GM23338 (cell line): ENCODE data around the gene RNF34. TPM values are rescaled to one million over a fixed set of nuclear protein-coding genes. Genes with fewer than 3 reads are reported as not detected.

Experiments used
- ATAC-seq: fragments of 200-7000 bp; cut with Tn5 transposase; 3 replicates; pipeline ENCODE4 v1.9.1; 2020
- DNase-seq: peaks from one replicate; pipeline ENCODE4 v3.0.0-alpha.2; 2015; ENCODE audit warnings: low spot score
- H2AFZ ChIP-seq: fragments of 200-600 bp; sonication (generic); 2 replicates; pipeline ENCODE4 v1.8.0; 2016; ENCODE audit warnings: antibody characterized with exemption, mild to moderate bottlenecking, moderate library complexity
- H3F3A ChIP-seq: fragments of 200-600 bp; sonication (generic); replicated peaks from 2 replicates; pipeline ENCODE4 v1.8.0; 2017; ENCODE audit warnings: antibody characterized with exemption, mixed run types, low read depth
- H3K27ac ChIP-seq: fragments of 200-600 bp; sonication (generic); 2 replicates; pipeline ENCODE4 v1.6.1; 2016; ENCODE audit warnings: low read depth
- H3K27me3 ChIP-seq: fragments of 200-600 bp; sonication (generic); 2 replicates; pipeline ENCODE4 v1.8.0; 2016; ENCODE audit warnings: mild to moderate bottlenecking, mixed run types, moderate library complexity; ENCODE audit not compliant: insufficient read depth
- H3K36me3 ChIP-seq: fragments of 200-600 bp; sonication (generic); 2 replicates; pipeline ENCODE4 v1.8.0; 2016; ENCODE audit warnings: mild to moderate bottlenecking; ENCODE audit not compliant: insufficient read depth
- H3K4me1 ChIP-seq: fragments of 200-600 bp; sonication (generic); 2 replicates; pipeline ENCODE4 v1.8.0; 2016; ENCODE audit warnings: mild to moderate bottlenecking, moderate library complexity; ENCODE audit not compliant: insufficient read depth
- H3K4me2 ChIP-seq: fragments of 200-600 bp; sonication (generic); 2 replicates; pipeline ENCODE4 v1.7.1; 2017; ENCODE audit warnings: mixed run types
- H3K4me3 ChIP-seq: fragments of 200-600 bp; sonication (generic); 2 replicates; pipeline ENCODE4 v1.6.1; 2016; ENCODE audit warnings: mixed run types
- H3K79me2 ChIP-seq: fragments of 200-600 bp; sonication (generic); replicated peaks from 2 replicates; pipeline ENCODE4 v1.8.0; 2017; ENCODE audit warnings: mild to moderate bottlenecking; ENCODE audit not compliant: insufficient read depth
- H3K9me2 ChIP-seq: fragments of 200-600 bp; sonication (generic); 2 replicates; pipeline ENCODE4 v1.8.0; 2017; ENCODE audit not compliant: insufficient read depth
- H4K20me1 ChIP-seq: fragments of 200-600 bp; sonication (generic); replicated peaks from 2 replicates; pipeline ENCODE4 v1.8.0; 2017; ENCODE audit warnings: mild to moderate bottlenecking; ENCODE audit not compliant: insufficient read depth
- H3K27ac Mint-ChIP-seq: 2 replicates; pipeline ENCODE4 v1.8.0; 2020; ENCODE audit warnings: inconsistent platforms, mild to moderate bottlenecking, moderate library complexity, mixed read lengths
- H3K27me3 Mint-ChIP-seq: 3 replicates; pipeline ENCODE4 v1.8.0; 2022; ENCODE audit warnings: low read depth, mild to moderate bottlenecking, moderate library complexity, mixed read lengths, inconsistent platforms; ENCODE audit not compliant: insufficient read depth, poor library complexity
- H3K36me3 Mint-ChIP-seq: 3 replicates; pipeline ENCODE4 v1.8.0; 2021; ENCODE audit warnings: low read depth, mild to moderate bottlenecking, inconsistent platforms, moderate library complexity, mixed read lengths
- H3K4me1 Mint-ChIP-seq: 3 replicates; pipeline ENCODE4 v1.8.0; 2020; ENCODE audit warnings: mild to moderate bottlenecking, inconsistent platforms, mixed read lengths
- H3K4me3 Mint-ChIP-seq: 3 replicates; pipeline ENCODE4 v1.8.0; 2021; ENCODE audit warnings: moderate library complexity, mild to moderate bottlenecking, inconsistent platforms, mixed read lengths
- H3K9me3 Mint-ChIP-seq: 3 replicates; pipeline ENCODE4 v1.8.0; 2020; ENCODE audit warnings: moderate library complexity, mild to moderate bottlenecking, inconsistent platforms, mixed read lengths
- CREB1 ChIP-seq: fragments of 250-450 bp; sonication (Bioruptor Pico); IDR thresholded peaks from 2 replicates; pipeline ENCODE4 v1.5.0; 2020; ENCODE audit warnings: low read depth, mild to moderate bottlenecking, moderate library complexity
- CTCF ChIP-seq, 2 experiments: fragments of 200-600 bp in 1 of 2; sonication (generic) in 1 of 2; conservative IDR thresholded peaks; 2 replicates each; pipeline versions ENCODE4 v1.5.1 to v1.6.1; 2016 to 2017; ENCODE audit warnings: antibody characterized with exemption in 2 of 2, low read depth in 2 of 2, mild to moderate bottlenecking in 2 of 2, moderate library complexity in 1 of 2
- EZH2 ChIP-seq: fragments of 200-600 bp; sonication (generic); IDR thresholded peaks from one replicate; pipeline ENCODE4 v1.8.0; 2017; ENCODE audit warnings: antibody characterized with exemption, mild to moderate bottlenecking, low read depth; ENCODE audit not compliant: unreplicated experiment
- EZH2phosphoT487 ChIP-seq: fragments of 200-600 bp; sonication (generic); IDR thresholded peaks from one replicate; pipeline ENCODE4 v1.8.1; 2018; ENCODE audit warnings: antibody characterized with exemption; ENCODE audit not compliant: unreplicated experiment
- JUNB ChIP-seq: IDR thresholded peaks from one replicate; pipeline ENCODE4 v1.6.1; 2016; ENCODE audit warnings: antibody characterized with exemption; ENCODE audit not compliant: unreplicated experiment
- NANOG ChIP-seq: IDR thresholded peaks from 2 replicates; pipeline ENCODE4 v1.6.1; 2016; ENCODE audit warnings: antibody characterized with exemption, borderline replicate concordance
- REST ChIP-seq: IDR thresholded peaks from one replicate; pipeline ENCODE4 v1.6.1; 2018; ENCODE audit warnings: antibody characterized with exemption; ENCODE audit not compliant: unreplicated experiment
- STAT1 ChIP-seq: IDR thresholded peaks from one replicate; pipeline ENCODE4 v1.6.1; 2016; ENCODE audit warnings: antibody characterized with exemption; ENCODE audit not compliant: unreplicated experiment
- ZNF114 ChIP-seq: fragments of 250-450 bp; sonication (Bioruptor Pico); IDR thresholded peaks from 2 replicates; pipeline ENCODE4 v1.5.0; 2020; ENCODE audit warnings: mild to moderate bottlenecking, moderate library complexity
- ZNF331 ChIP-seq: fragments of 250-450 bp; sonication (Bioruptor Pico); IDR thresholded peaks from 2 replicates; pipeline ENCODE4 v1.5.0; 2020; ENCODE audit warnings: low read depth, mild to moderate bottlenecking, moderate library complexity
- ZNF462 ChIP-seq: fragments of 250-450 bp; sonication (Bioruptor Pico); IDR thresholded peaks from 2 replicates; pipeline ENCODE4 v1.5.0; 2020; ENCODE audit warnings: mild to moderate bottlenecking, moderate library complexity
- polyA plus RNA-seq: library from polyadenylated mRNA; unstranded; fragments of >200 nt; fragmentation: Nextera tagmentation; extraction: Ambion mirVana; gene quantifications from 2 replicates; pipeline ENCODE4 v1.2.1, GENCODE V29; 2016
- total RNA-seq: library from RNA; depleted of rRNA; stranded (reverse); fragments of >200 nt; shearing (Covaris generic); gene quantifications from 2 replicates; pipeline ENCODE4 v1.2.3, GENCODE V29; 2014

RNF34 gene
- total and polyA plus RNA-seq, 2 experiments from 2014 or later: 47.2 to 63.3 TPM

- DNase-seq (no peak), ATAC-seq (no peak)
- Histone ChIP-seq H2AFZ (no peak overlapping the region), H3K4me1 (no peaks in the 10 kb centered on the region), H3K9me2 (no peaks in the 10 kb centered on the region), H3K4me2 (no peak overlapping the region), H3K27ac (no peak overlapping the region), H3F3A (no peaks in the 10 kb centered on the region), H4K20me1 (no peaks in the 10 kb centered on the region), H3K79me2 (no peaks in the 10 kb centered on the region), H3K4me3 (no peak overlapping the region), H3K27me3 (no peaks in the 10 kb centered on the region), H3K36me3 (no peaks in the 10 kb centered on the region)
- Mint-ChIP-seq H3K4me3 (no peak overlapping the region), H3K4me1 (no peaks in the 10 kb centered on the region), H3K9me3 (peaks cover 5% of the 10 kb centered on the region; the same call in 1 of the 3 replicates), H3K36me3 (no peaks in the 10 kb centered on the region), H3K27me3 (peaks cover 4% of the 10 kb centered on the region), H3K27ac (no peak overlapping the region)
- no peak for TF ChIP-seq STAT1
Observed at GRCh38 chr12:121371404-121371803, 28.5 kb upstream of the RNF34 start.

- H3K4me2 ChIP-seq: no peak overlapping the region
- H3K4me1 ChIP-seq: no peaks in the 10 kb centered on the region
- ATAC-seq (no peak), DNase-seq (no peak)
- H3F3A ChIP-seq: no peaks in the 10 kb centered on the region
- no peaks in the 10 kb centered on the region for H3K9me2 ChIP-seq
- H3K27ac ChIP-seq: no peak overlapping the region
- H3K27me3 Mint-ChIP-seq: peaks cover 4% of the 10 kb centered on the region
- no peaks in the 10 kb centered on the region for H3K4me1 Mint-ChIP-seq
- H4K20me1 ChIP-seq: no peaks in the 10 kb centered on the region
- no peak overlapping the region for H2AFZ ChIP-seq
- no peak overlapping the region for H3K4me3 Mint-ChIP-seq
- H3K27me3 ChIP-seq: no peaks in the 10 kb centered on the region
- H3K36me3 ChIP-seq: no peaks in the 10 kb centered on the region
- no peaks in the 10 kb centered on the region for H3K36me3 Mint-ChIP-seq
- no peak overlapping the region for H3K27ac Mint-ChIP-seq
- peaks cover 5% of the 10 kb centered on the region; the same call in 1 of the 3 replicates for H3K9me3 Mint-ChIP-seq
- H3K4me3 ChIP-seq: no peak overlapping the region
- H3K79me2 ChIP-seq: no peaks in the 10 kb centered on the region
- no peak for TF ChIP-seq STAT1
- TF ChIP-seq NANOG: no peak
- TF ChIP-seq EZH2: no peak
- no peak for TF ChIP-seq ZNF331 (CRISPR knock-in tag)
- TF ChIP-seq CTCF (conservative IDR thresholded peaks at IDR 0.05; ENCODE audit: low read depth in 2 of 2): no peak
- TF ChIP-seq ZNF462 (CRISPR knock-in tag): no peak
- no peak for TF ChIP-seq REST
- TF ChIP-seq EZH2phosphoT487: no peak
- TF ChIP-seq ZNF114 (CRISPR knock-in tag): no peak
- no peak for TF ChIP-seq CREB1 (CRISPR knock-in tag)
- TF ChIP-seq JUNB: no peak
Observed at GRCh38 chr12:121373755-121374154, 26.2 kb upstream of the RNF34 start.
